Upper lobe of left lung (tissue), 6 donors: ENCODE results near the gene ERN1. TPM values are rescaled to one million over a fixed set of nuclear protein-coding genes. Genes with fewer than 3 reads are reported as not detected.

Experiments used
- ATAC-seq, 2 donors: fragments of 200-7000 bp; cut with Tn5 transposase; one replicate each; pipeline ENCODE4 v1.9.1; 2022; ENCODE audit warnings: mild to moderate bottlenecking in 2 of 2, moderate library complexity in 2 of 2; ENCODE audit not compliant: low FRiP score in 2 of 2
- DNase-seq, 2 donors: peaks; one replicate each; pipeline ENCODE4 v3.0.0-alpha.2; 2019 to 2020
- H3K27ac ChIP-seq, 4 donors: fragments of 200-600 bp; sonication (generic); one replicate each; pipeline ENCODE4 v1.5.1; 2016 to 2019
- H3K27me3 ChIP-seq, 4 donors: fragments of 200-600 bp; sonication (generic); one replicate each; pipeline ENCODE4 v1.5.1; 2017 to 2019
- H3K36me3 ChIP-seq, 4 donors: fragments of 200-600 bp; sonication (generic); one replicate each; pipeline ENCODE4 v1.5.1; 2016 to 2019
- H3K4me1 ChIP-seq, 4 donors: fragments of 200-600 bp; sonication (generic); one replicate each; pipeline ENCODE4 v1.5.1; 2018 to 2019
- H3K4me3 ChIP-seq, 4 donors: fragments of 200-600 bp; sonication (generic); one replicate each; pipeline ENCODE4 v1.5.1; 2017 to 2019; ENCODE audit warnings: mild to moderate bottlenecking in 2 of 4, moderate library complexity in 1 of 4
- H3K9me3 ChIP-seq, 4 donors: fragments of 200-600 bp; sonication (generic); one replicate each; pipeline ENCODE4 v1.5.1; 2018 to 2019
- CTCF ChIP-seq, 6 experiments: fragments of 450-650 bp in 4 of 6; fragments of 200-600 bp in 2 of 6; sonication (generic) in 2 of 6; IDR thresholded peaks; one replicate each; pipeline ENCODE4 v1.5.1; 2016 to 2019; ENCODE audit warnings: antibody characterized with exemption in 6 of 6
- EP300 ChIP-seq, 4 donors: sonication (generic); formaldehyde crosslinking; IDR thresholded peaks; one replicate each; pipeline ENCODE4 v1.5.1; 2017; ENCODE audit warnings: antibody characterized with exemption in 4 of 4, control low read depth in 2 of 4
- POLR2A ChIP-seq, 4 donors: fragments of 450-650 bp; IDR thresholded peaks; one replicate each; pipeline ENCODE4 v1.5.1; 2016 to 2017; ENCODE audit warnings: antibody characterized with exemption in 4 of 4, mild to moderate bottlenecking in 2 of 4
- POLR2AphosphoS5 ChIP-seq, 2 donors: sonication (generic); formaldehyde crosslinking; IDR thresholded peaks; one replicate each; pipeline ENCODE4 v1.5.1; 2017; ENCODE audit warnings: antibody characterized with exemption in 2 of 2
- WGBS, 2 donors: methylation state at CpG; one replicate each; pipeline ENCODE4 v1.1.5; 2017 to 2018; 5-methylcytosine and 5-hydroxymethylcytosine counted together
- total RNA-seq, 6 donors: library from RNA; depleted of rRNA in 4 of 6; stranded (reverse); fragments of >200 nt in 4 of 6; gene quantifications; one replicate each; pipeline versions ENCODE4 v1.1.0 to v1.2.1, GENCODE V29; 2016 to 2021
- donor health status: DM: no; HTN: no; CAD: no; lungs with moderate emphysema.
- donor health status: DM: no; HTN: yes; CAD: no; lungs with severe emphysema.

Gene ERN1
- total RNA-seq, 6 donors from 2014 or later, result 32.8 to 65.0 (median 41.9) TPM

GRCh38 chr17:64157669-64158180 lies 27.8 kb upstream of the ERN1 start:
- ATAC-seq (no peak), DNase-seq (no peak)
- Histone ChIP-seq H3K36me3 (peaks cover 0 to 14% (median 3%) of the 10 kb centered on the region in 4 donors), H3K27ac (peak overlapping the region in 2 of 4 donors; percentile 85 to 88), H3K27me3 (no peaks in the 10 kb centered on the region), H3K9me3 (no peaks in the 10 kb centered on the region), H3K4me3 (no peak overlapping the region), H3K4me1 (peaks cover 49 to 58% (median 55%) of the 10 kb centered on the region in 4 donors)
- TF ChIP-seq CTCF (IDR thresholded peaks at IDR 0.05) (no peak), POLR2AphosphoS5 (IDR thresholded peaks at IDR 0.05) (no peak), EP300 (IDR thresholded peaks at IDR 0.05) (no peak)
- 96 to 100% methylated on average over 2 of the region's 2 CpGs for WGBS, 2 donors

GRCh38 chr17:64156670-64157069 lies 26.7 kb upstream of the ERN1 start:
- Histone ChIP-seq H3K27ac (peak overlapping the region; percentile 70 to 88 (median 85)), H3K4me3 (no peak overlapping the region), H3K4me1 (peaks cover 47 to 65% (median 63%) of the 10 kb centered on the region in 4 donors), H3K36me3 (peaks cover 0 to 18% (median 3%) of the 10 kb centered on the region in 4 donors), H3K27me3 (no peaks in the 10 kb centered on the region), H3K9me3 (no peaks in the 10 kb centered on the region)
- ATAC-seq (no peak), DNase-seq (no peak)
- no peak for TF ChIP-seq POLR2AphosphoS5 (IDR thresholded peaks at IDR 0.05)
- TF ChIP-seq EP300 (IDR thresholded peaks at IDR 0.05), result no peak
- no peak for TF ChIP-seq CTCF (IDR thresholded peaks at IDR 0.05)
- no peak for TF ChIP-seq POLR2A (IDR thresholded peaks at IDR 0.05)
- 91 to 98% methylated on average over 1 to 2 of the region's 2 CpGs for WGBS, 2 donors

- DNase-seq (peak; percentile 41 to 66), ATAC-seq (peak; percentile 61 to 71)
- H3K36me3 ChIP-seq, result peaks cover 0 to 20% (median 3%) of the 10 kb centered on the region in 4 donors
- peak overlapping the region; percentile 70 to 88 (median 85) for H3K27ac ChIP-seq
- WGBS, 2 donors, result 52 to 63% methylated on average over 5 to 11 of the region's 11 CpGs
- no peaks in the 10 kb centered on the region for H3K9me3 ChIP-seq
- peaks cover 50 to 69% (median 62%) of the 10 kb centered on the region in 4 donors for H3K4me1 ChIP-seq
- H3K4me3 ChIP-seq, result no peak overlapping the region
- no peaks in the 10 kb centered on the region for H3K27me3 ChIP-seq
- peak in 1 of 4 donors; percentile 56 for TF ChIP-seq EP300 (IDR thresholded peaks at IDR 0.05)
- TF ChIP-seq POLR2A (IDR thresholded peaks at IDR 0.05), result no peak
- peak in 1 of 6 experiments; percentile 7 for TF ChIP-seq CTCF (IDR thresholded peaks at IDR 0.05)
- peak; percentile 53 to 69 for TF ChIP-seq POLR2AphosphoS5 (IDR thresholded peaks at IDR 0.05)
These were observed 26.0 kb upstream of the ERN1 start for GRCh38 chr17:64155751-64156544.

- H3K4me3 ChIP-seq, result no peak overlapping the region
- H3K4me1 ChIP-seq, result peaks cover 57 to 75% (median 65%) of the 10 kb centered on the region in 4 donors
- no peaks in the 10 kb centered on the region for H3K9me3 ChIP-seq
- peak overlapping the region; percentile 70 to 88 (median 85) for H3K27ac ChIP-seq
- H3K36me3 ChIP-seq, result peaks cover 0 to 22% (median 3%) of the 10 kb centered on the region in 4 donors
- TF ChIP-seq EP300 (IDR thresholded peaks at IDR 0.05) (no peak), POLR2AphosphoS5 (IDR thresholded peaks at IDR 0.05) (no peak), CTCF (IDR thresholded peaks at IDR 0.05) (no peak), POLR2A (IDR thresholded peaks at IDR 0.05) (no peak)
- WGBS, 2 donors, result 89 to 94% methylated on average over 7 of the region's 7 CpGs
- no peak for ATAC-seq
- no peak for DNase-seq
- H3K27me3 ChIP-seq, result no peaks in the 10 kb centered on the region
These were observed 25.2 kb upstream of the ERN1 start for GRCh38 chr17:64155129-64155528.
